Endothelial cell (in vitro differentiated cells): ENCODE results near the gene CBX8. TPM values are rescaled to one million over a fixed set of nuclear protein-coding genes. Genes with fewer than 3 reads are reported as not detected.

Source experiments
- DNase-seq: peaks from one replicate; pipeline ENCODE4 v3.0.0; 2021; ENCODE audit warnings: low spot score
- H3K27ac Mint-ChIP-seq: one replicate; pipeline ENCODE4 v1.8.0; 2021; ENCODE audit warnings: mixed read lengths, inconsistent platforms; ENCODE audit not compliant: unreplicated experiment
- H3K27me3 Mint-ChIP-seq: one replicate; pipeline ENCODE4 v1.8.0; 2021; ENCODE audit warnings: mild to moderate bottlenecking, moderate library complexity, mixed read lengths, inconsistent platforms; ENCODE audit not compliant: unreplicated experiment
- H3K36me3 Mint-ChIP-seq: one replicate; pipeline ENCODE4 v1.8.0; 2021; ENCODE audit warnings: mild to moderate bottlenecking, low read depth, mixed read lengths, inconsistent platforms; ENCODE audit not compliant: unreplicated experiment
- H3K4me1 Mint-ChIP-seq: one replicate; pipeline ENCODE4 v1.8.0; 2021; ENCODE audit warnings: mild to moderate bottlenecking, mixed read lengths, inconsistent platforms; ENCODE audit not compliant: unreplicated experiment
- H3K4me3 Mint-ChIP-seq: one replicate; pipeline ENCODE4 v1.8.0; 2021; ENCODE audit warnings: mild to moderate bottlenecking, mixed read lengths, inconsistent platforms; ENCODE audit not compliant: unreplicated experiment
- H3K9me3 Mint-ChIP-seq: one replicate; pipeline ENCODE4 v1.8.0; 2021; ENCODE audit warnings: mixed read lengths, inconsistent platforms; ENCODE audit not compliant: unreplicated experiment
- total RNA-seq: library from RNA; stranded (reverse); fragmentation: NEBNext Ultra II Directional; extraction: Animal tissue kit (Norgen Biotek cat#: 25700); gene quantifications from one replicate; pipeline ENCODE4 v1.2.1, GENCODE V29; 2021; ENCODE audit not compliant: unreplicated experiment
- TF ChIP-seq, protein P1 (sequence below): fragments of 200-600 bp; sonication (generic); IDR thresholded peaks from one replicate; pipeline ENCODE4 v1.5.0; 2021; ENCODE audit warnings: antibody characterized with exemption; ENCODE audit not compliant: unreplicated experiment

Gene CBX8
- total RNA-seq, 1 donor from 2014 or later: 3.3 TPM

DNA sequence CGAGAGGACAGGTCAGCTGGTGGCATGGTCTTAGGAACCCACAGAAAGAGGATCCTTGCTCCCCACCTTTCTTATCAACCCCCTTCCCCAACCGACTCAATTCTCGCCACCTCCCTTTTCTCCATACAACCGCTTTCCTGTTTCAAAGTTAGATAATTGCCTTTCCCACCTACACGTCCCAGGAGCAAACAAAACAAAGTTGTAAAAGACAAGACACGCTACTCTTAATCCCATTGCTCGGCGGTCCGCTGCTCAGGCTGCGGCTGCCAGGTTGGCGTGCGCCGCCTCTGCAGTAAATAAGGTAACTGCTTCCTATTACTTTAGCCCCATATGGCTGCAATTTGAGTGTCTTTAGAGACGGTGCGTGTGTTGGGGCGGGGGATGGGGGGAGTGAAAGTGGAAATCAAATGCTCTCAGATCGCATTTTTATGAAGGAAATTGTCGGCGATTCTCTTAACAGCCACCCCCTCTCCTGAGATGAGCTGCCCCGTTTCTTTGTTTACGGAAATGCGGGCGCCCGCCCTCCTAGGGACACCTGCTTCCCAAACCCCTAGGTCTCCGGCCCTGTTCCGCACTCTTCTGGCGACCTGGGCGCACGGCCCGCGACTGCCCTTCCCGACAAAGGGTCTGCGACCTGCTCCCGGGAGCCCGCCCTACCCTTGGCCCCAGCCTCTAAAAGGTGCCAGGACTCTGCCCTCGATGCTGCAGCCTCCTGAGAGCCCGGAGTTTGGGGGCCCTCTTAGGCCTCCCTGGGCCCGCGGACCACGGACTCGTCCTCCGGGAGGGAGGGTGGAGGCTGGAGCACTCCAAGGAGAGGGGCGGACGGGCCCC, 3.7 kb upstream of the CBX8 start:
- Mint-ChIP-seq H3K9me3 (no peaks in the 10 kb centered on the region), H3K36me3 (peaks cover 11% of the 10 kb centered on the region), H3K27ac (no peak overlapping the region), H3K27me3 (peaks cover 37% of the 10 kb centered on the region), H3K4me3 (no peak overlapping the region), H3K4me1 (peaks cover 35% of the 10 kb centered on the region)
- TF ChIP-seq, protein P1, sequence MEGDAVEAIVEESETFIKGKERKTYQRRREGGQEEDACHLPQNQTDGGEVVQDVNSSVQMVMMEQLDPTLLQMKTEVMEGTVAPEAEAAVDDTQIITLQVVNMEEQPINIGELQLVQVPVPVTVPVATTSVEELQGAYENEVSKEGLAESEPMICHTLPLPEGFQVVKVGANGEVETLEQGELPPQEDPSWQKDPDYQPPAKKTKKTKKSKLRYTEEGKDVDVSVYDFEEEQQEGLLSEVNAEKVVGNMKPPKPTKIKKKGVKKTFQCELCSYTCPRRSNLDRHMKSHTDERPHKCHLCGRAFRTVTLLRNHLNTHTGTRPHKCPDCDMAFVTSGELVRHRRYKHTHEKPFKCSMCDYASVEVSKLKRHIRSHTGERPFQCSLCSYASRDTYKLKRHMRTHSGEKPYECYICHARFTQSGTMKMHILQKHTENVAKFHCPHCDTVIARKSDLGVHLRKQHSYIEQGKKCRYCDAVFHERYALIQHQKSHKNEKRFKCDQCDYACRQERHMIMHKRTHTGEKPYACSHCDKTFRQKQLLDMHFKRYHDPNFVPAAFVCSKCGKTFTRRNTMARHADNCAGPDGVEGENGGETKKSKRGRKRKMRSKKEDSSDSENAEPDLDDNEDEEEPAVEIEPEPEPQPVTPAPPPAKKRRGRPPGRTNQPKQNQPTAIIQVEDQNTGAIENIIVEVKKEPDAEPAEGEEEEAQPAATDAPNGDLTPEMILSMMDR: no peak
- DNase-seq: no peak

GRCh38 chr17:79799538-79800324, 2.9 kb upstream of the CBX8 start:
- TF ChIP-seq, protein P1: no peak
- H3K27ac Mint-ChIP-seq: peak overlapping the region; percentile 26
- H3K27me3 Mint-ChIP-seq: peaks cover 29% of the 10 kb centered on the region

DNA sequence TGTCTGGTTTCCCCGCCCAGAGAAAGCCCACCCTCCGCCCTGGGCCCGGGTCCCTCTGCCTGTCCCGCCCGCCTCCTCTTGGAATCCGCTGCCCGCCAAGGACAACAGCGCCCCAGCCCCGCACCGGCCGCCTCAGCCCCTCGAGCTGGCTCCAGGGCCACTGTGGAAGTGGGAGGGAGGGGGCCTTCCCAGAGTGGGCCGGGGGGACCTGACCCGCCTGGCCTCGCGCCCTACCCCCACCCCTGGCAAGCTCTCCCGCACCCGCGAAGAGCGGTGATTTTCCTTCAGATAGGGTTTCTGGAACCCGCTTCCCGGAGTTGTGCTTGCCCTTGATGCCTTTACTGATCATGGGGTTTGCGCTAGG, 2.3 kb upstream of the CBX8 start:
- DNase-seq: no peak
- Mint-ChIP-seq H3K4me1 (peaks cover 26% of the 10 kb centered on the region), H3K9me3 (no peaks in the 10 kb centered on the region), H3K4me3 (peak overlapping the region; percentile 22), H3K36me3 (peaks cover 11% of the 10 kb centered on the region), H3K27me3 (peaks cover 25% of the 10 kb centered on the region), H3K27ac (no peak overlapping the region)
- TF ChIP-seq, protein P1: no peak

More at GRCh38 chr17:79799538-79800324, 2.9 kb upstream of the CBX8 start:
- H3K36me3 Mint-ChIP-seq: peaks cover 11% of the 10 kb centered on the region
- H3K9me3 Mint-ChIP-seq: no peaks in the 10 kb centered on the region
- no peak for DNase-seq
- H3K4me1 Mint-ChIP-seq: peaks cover 30% of the 10 kb centered on the region
- peak overlapping the region; percentile 22 for H3K4me3 Mint-ChIP-seq

DNA sequence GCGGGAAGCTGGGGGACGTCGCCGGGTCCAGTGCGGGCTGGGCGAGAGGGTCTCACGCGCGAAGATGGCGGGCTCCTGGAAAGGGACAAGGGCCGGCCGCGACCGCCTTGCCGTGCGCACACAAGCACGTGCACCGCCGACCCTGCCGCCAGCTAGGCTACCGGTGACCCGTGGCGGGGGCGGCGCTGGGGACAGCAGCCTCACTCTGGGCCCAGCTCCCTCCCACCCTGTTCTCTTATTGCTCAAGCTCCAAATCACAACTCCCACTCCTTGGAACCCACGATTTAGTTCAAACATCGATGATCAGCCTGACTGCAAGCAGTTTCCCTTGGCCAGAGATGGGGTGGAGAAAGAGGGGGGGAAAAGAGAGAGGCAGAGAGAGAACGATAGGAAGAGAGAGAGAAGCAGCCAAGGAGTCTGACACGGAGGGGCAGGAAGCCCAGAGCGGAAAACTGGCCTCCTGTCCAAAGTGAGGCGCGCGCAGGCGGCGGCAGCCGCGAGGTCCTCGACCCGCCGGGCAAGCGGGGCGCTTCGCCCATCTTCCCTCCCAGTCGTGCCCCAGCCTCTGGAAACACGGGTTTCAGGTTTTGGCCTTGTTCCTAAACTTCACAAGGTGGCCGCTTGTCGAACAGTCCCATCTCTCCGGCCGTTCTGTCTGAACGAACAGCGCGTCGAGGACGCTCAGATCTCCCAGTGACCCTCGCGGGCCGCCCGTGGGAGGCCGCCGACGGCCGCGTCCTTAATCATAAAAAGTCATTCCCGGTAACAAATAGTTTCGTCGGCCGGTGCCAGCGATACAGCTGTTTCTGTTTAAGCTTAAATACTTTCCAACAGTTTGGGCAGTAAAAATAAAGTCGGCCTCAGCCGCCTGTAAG, 1.7 kb upstream of the CBX8 start:
- no peak for DNase-seq
- peaks cover 11% of the 10 kb centered on the region for H3K36me3 Mint-ChIP-seq
- peaks cover 26% of the 10 kb centered on the region for H3K27me3 Mint-ChIP-seq
- H3K27ac Mint-ChIP-seq: no peak overlapping the region
- H3K9me3 Mint-ChIP-seq: no peaks in the 10 kb centered on the region
- peak overlapping the region; percentile 65 for H3K4me3 Mint-ChIP-seq
- TF ChIP-seq, protein P1: no peak
- peaks cover 28% of the 10 kb centered on the region for H3K4me1 Mint-ChIP-seq
